Measurements from ENCODE around the gene NAB2. TPM values are rescaled to one million over a fixed set of nuclear protein-coding genes. Genes with fewer than 3 reads are reported as not detected.

NAB2 gene
- total and polyA plus RNA-seq, 9 of the 15 experiments (the other 6 are each of a cell fraction or from before 2014, with no cell fraction given), result 0.45 to 40.9 (median 20.4) TPM

DNA sequence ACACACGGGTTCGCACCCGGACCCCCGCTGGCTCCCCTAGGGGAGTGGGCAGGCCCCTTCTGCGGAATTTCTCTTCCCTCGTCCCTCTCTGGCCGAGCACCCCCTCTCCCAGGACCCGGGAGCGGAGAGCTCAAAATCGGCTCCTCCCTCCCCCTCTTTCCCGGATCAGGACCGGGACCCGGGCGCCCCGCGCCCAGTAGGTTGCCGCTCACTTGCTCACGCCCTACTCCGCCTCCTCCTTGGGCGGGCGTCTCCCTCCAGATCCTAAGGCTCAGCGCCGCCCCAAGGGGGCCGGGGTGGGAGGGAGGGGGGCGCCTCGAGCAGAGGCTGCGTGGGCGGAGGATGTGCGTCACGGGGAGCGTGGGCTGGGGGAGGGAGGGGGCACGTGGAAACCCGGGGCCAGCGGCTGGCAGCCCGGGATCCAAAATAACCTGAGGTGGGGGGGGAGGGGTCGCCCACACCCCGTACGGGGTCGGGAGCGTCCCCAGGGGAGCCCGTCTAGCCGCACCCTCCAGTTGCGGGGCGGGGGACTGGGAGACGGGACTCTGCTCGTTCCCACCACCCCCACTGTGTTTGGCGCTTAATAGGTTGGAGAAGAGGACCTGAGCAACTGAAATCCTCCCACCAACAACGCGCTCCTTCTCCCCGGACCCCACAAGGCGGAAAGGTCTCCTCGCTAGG, 1.8 kb upstream of the NAB2 start (continued):
- TF ChIP-seq MYC (IDR thresholded peaks at IDR 0.05; ENCODE audit: low read depth, low read length) (peak; percentile 44; the same call in 1 of the 2 replicates), MYC (CRISPR knock-in tag; IDR thresholded peaks at IDR 0.05; ENCODE audit: borderline replicate concordance, low read depth) (no peak), HNRNPLL (IDR thresholded peaks at IDR 0.05; ENCODE audit: low read depth, low read length, poor library complexity, severe bottlenecking) (no peak), CTBP1 (IDR thresholded peaks at IDR 0.05; ENCODE audit: borderline replicate concordance) (no peak), ZNF134 (CRISPR knock-in tag; conservative IDR thresholded peaks at IDR 0.05) (0 out of 2 replicates have a peak, but pooled peaks have one; percentile 25), SP1 (CRISPR knock-in tag; IDR thresholded peaks at IDR 0.05) (no peak), NCOA4 (IDR thresholded peaks at IDR 0.05; ENCODE audit: partially characterized antibody) (no peak), TBL1XR1 (IDR thresholded peaks at IDR 0.05; ENCODE audit: low read length in 2 of 2) (no peak), CCNT2 (IDR thresholded peaks at IDR 0.05; ENCODE audit: borderline replicate concordance, extremely low read depth, insufficient read length, low read depth, low read length) (no peak), FOXM1 (IDR thresholded peaks at IDR 0.05; ENCODE audit: low read depth) (no peak), FOXM1 (CRISPR knock-in tag; IDR thresholded peaks at IDR 0.05; ENCODE audit: low read depth) (no peak), ZBTB1 (CRISPR knock-in tag; IDR thresholded peaks at IDR 0.05; ENCODE audit: borderline replicate concordance, low read depth) (no peak)
- TF ChIP-seq, protein P1, sequence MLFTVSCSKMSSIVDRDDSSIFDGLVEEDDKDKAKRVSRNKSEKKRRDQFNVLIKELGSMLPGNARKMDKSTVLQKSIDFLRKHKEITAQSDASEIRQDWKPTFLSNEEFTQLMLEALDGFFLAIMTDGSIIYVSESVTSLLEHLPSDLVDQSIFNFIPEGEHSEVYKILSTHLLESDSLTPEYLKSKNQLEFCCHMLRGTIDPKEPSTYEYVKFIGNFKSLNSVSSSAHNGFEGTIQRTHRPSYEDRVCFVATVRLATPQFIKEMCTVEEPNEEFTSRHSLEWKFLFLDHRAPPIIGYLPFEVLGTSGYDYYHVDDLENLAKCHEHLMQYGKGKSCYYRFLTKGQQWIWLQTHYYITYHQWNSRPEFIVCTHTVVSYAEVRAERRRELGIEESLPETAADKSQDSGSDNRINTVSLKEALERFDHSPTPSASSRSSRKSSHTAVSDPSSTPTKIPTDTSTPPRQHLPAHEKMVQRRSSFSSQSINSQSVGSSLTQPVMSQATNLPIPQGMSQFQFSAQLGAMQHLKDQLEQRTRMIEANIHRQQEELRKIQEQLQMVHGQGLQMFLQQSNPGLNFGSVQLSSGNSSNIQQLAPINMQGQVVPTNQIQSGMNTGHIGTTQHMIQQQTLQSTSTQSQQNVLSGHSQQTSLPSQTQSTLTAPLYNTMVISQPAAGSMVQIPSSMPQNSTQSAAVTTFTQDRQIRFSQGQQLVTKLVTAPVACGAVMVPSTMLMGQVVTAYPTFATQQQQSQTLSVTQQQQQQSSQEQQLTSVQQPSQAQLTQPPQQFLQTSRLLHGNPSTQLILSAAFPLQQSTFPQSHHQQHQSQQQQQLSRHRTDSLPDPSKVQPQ (CRISPR knock-in tag; IDR thresholded peaks at IDR 0.05; ENCODE audit: borderline replicate concordance), result no peak
- TF ChIP-seq, protein P2, sequence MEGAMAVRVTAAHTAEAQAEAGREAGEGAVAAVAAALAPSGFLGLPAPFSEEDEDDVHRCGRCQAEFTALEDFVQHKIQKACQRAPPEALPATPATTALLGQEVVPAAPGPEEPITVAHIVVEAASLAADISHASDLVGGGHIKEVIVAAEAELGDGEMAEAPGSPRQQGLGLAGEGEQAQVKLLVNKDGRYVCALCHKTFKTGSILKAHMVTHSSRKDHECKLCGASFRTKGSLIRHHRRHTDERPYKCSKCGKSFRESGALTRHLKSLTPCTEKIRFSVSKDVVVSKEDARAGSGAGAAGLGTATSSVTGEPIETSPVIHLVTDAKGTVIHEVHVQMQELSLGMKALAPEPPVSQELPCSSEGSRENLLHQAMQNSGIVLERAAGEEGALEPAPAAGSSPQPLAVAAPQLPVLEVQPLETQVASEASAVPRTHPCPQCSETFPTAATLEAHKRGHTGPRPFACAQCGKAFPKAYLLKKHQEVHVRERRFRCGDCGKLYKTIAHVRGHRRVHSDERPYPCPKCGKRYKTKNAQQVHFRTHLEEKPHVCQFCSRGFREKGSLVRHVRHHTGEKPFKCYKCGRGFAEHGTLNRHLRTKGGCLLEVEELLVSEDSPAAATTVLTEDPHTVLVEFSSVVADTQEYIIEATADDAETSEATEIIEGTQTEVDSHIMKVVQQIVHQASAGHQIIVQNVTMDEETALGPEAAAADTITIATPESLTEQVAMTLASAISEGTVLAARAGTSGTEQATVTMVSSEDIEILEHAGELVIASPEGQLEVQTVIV (CRISPR knock-in tag; IDR thresholded peaks at IDR 0.05; ENCODE audit: borderline replicate concordance), result no peak
- TF ChIP-seq, protein P3, sequence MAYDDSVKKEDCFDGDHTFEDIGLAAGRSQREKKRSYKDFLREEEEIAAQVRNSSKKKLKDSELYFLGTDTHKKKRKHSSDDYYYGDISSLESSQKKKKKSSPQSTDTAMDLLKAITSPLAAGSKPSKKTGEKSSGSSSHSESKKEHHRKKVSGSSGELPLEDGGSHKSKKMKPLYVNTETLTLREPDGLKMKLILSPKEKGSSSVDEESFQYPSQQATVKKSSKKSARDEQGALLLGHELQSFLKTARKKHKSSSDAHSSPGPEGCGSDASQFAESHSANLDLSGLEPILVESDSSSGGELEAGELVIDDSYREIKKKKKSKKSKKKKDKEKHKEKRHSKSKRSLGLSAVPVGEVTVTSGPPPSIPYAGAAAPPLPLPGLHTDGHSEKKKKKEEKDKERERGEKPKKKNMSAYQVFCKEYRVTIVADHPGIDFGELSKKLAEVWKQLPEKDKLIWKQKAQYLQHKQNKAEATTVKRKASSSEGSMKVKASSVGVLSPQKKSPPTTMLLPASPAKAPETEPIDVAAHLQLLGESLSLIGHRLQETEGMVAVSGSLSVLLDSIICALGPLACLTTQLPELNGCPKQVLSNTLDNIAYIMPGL (CRISPR knock-in tag; IDR thresholded peaks at IDR 0.05), result no peak
- TF ChIP-seq, protein P4, sequence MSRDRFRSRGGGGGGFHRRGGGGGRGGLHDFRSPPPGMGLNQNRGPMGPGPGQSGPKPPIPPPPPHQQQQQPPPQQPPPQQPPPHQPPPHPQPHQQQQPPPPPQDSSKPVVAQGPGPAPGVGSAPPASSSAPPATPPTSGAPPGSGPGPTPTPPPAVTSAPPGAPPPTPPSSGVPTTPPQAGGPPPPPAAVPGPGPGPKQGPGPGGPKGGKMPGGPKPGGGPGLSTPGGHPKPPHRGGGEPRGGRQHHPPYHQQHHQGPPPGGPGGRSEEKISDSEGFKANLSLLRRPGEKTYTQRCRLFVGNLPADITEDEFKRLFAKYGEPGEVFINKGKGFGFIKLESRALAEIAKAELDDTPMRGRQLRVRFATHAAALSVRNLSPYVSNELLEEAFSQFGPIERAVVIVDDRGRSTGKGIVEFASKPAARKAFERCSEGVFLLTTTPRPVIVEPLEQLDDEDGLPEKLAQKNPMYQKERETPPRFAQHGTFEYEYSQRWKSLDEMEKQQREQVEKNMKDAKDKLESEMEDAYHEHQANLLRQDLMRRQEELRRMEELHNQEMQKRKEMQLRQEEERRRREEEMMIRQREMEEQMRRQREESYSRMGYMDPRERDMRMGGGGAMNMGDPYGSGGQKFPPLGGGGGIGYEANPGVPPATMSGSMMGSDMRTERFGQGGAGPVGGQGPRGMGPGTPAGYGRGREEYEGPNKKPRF (IDR thresholded peaks at IDR 0.05; ENCODE audit: low read depth, low read length), result no peak

All from K562 (cell line).